Measurements from ENCODE around the gene MAP4.

DNA sequence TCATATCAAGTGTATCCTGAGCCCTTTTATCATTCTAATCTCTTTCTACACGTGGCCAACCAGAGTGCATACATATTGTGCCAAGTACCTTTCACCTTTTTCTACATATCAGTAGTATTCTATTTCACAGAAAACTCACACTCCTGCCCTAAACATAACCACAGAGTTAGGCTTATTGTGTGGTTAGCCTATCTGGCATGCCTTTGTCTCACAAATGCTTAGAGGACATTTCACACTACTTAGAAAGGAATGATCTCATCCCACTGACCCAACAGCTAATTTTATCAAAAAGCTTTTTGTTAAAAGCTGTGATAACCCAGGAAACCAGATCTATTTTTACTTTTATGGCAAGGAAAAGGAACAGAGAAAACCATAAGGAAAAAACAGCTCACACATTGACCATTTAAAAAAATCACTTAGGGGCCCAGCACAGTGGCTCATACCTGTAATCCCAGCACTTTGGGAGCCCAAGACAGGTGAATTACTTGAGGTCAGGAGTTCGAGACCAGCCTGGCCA is 17.8 kb upstream of the MAP4 start:
- no peak for TF ChIP-seq POLR2A (IDR thresholded peaks at IDR 0.05)
- TF ChIP-seq, protein P1, sequence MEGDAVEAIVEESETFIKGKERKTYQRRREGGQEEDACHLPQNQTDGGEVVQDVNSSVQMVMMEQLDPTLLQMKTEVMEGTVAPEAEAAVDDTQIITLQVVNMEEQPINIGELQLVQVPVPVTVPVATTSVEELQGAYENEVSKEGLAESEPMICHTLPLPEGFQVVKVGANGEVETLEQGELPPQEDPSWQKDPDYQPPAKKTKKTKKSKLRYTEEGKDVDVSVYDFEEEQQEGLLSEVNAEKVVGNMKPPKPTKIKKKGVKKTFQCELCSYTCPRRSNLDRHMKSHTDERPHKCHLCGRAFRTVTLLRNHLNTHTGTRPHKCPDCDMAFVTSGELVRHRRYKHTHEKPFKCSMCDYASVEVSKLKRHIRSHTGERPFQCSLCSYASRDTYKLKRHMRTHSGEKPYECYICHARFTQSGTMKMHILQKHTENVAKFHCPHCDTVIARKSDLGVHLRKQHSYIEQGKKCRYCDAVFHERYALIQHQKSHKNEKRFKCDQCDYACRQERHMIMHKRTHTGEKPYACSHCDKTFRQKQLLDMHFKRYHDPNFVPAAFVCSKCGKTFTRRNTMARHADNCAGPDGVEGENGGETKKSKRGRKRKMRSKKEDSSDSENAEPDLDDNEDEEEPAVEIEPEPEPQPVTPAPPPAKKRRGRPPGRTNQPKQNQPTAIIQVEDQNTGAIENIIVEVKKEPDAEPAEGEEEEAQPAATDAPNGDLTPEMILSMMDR (IDR thresholded peaks at IDR 0.05) = no peak
- no peak for TF ChIP-seq EP300 (IDR thresholded peaks at IDR 0.05)
